GM21786 (cell line): ENCODE measurements around the gene SULT1C4.
"Not testable (repeated sequence)": the region's sequence is repeated elsewhere in the genome, so short reads cannot be mapped to it uniquely, and the experiment has no call there.

Experiments
- ATAC-seq: cut with Tn5 transposase; IDR thresholded peaks from one replicate; pipeline ENCODE4 v1.9.1; 2021; ENCODE audit not compliant: unreplicated experiment

Gene SULT1C4

DNA sequence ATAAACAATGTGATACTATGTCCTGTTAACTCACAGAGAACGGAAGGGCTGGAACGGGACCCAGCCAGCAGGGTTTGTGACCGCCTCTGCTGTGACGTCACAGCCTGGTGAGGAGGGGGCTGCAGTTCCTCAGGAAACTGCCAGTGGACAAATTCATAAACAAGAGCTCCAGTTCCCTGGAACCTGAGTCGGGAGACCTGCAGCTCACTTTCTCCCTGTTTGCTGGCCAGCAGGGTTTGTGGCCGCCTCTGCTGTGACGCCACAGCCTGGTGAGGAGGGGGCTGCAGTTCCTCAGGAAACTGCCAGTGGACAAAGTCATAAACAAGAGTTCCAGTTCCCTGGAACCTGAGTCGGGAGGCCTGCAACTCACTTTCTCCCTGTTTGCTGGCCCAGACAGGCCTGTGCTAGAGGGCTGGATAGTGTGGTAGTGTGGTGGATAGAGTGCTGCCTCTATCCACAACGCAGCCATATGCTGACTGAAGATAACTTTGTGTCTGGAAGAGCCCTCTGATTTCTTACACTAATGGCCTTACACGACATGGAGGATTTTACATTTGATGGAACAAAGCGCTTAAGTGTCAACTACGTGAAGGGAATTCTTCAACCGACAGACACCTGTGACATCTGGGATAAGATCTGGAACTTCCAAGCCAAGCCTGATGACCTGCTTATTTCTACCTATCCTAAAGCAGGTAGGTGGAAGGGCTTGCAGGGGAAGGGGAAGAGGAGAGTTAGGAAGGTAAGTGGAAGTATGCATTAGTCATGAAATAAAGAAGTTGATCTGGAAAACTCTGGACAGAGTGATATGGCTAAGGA is at the start of gene SULT1C4:
Gene SULT1C4, plus strand, starts transcription at position 140 of the 816 bp plus-strand sequence. Its CDS starts 384 bp downstream, at position 524.
- no peak for ATAC-seq

DNA sequence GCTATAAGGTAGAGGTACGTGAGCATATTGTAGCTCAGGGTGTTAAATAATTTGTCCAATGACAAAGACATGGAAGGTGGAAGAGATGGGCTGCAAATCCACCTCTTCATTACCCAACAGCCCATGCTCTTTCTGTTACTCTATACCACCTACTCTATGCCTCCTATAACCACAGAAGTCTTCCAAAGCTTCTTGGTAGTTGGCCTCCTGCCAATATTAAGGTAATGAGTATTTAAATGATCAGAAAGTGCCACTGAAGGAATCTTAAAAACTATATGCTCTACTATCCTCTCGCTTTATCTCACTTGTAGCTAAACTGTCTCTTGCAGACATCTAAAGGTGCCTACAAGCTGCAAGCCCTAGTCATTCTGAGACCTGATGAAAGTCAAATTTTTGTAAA is 48.0 kb upstream of the SULT1C4 start:
- ATAC-seq, result no peak

DNA sequence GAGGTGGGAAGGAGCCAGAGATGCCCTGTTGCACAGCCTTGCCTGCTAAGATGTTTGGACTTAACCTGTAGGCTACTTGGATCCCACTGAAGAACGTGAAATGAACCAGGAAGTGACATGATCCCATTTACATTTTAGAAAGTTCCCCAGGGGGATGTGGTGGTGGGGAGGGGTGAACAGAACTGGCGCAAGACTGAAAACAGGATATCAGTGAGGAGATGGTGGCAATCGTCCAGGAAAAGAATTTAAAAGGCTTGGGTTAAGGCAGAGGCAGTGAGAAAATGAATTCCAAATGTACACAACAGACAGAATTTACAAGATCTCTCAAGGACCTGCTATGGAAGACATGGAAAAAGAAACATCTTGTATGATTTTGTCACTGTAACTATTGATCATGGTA is 46.8 kb upstream of the SULT1C4 start:
- ATAC-seq, result no peak

GRCh38 chr2:108345951-108346350 is 31.8 kb upstream of the SULT1C4 start:
- ATAC-seq, result no peak

DNA sequence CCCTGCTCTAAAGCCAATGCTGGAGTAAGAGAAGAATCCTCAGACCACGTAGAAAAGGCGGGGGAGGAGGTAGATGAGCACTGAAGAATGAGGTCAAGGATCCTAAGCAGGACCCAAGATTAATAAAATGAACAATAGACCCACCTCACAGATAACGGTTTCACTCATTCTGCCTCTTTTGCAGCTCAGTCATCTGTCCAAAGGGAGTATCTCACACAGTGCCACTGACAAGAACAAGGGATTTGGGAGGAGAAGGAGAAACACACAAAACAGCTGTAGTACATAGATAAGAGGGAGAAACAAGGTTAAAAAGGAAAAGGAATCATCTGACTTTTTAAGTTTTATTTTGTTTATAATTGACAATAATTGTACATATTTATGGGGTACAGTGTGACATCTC is 30.9 kb upstream of the SULT1C4 start:
- ATAC-seq, result no peak

DNA sequence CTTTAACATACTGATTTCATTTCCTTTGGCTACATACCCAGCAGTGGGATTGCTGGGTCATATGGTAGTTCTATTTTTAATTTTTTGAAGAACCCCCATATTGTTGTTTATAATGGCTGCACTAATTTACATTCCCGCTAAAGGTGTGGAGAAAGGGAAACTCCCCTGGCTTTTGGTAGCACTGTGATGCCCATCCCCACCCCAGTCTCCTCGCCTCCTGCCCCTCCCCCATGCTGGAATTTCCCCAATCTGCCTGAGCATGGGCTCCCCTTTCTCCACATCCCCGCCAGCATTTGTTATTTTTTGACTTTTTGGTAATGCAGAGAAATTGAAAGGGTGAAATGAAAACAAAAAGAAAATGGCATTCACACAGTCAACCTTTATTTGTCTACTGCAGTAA is 30.0 kb upstream of the SULT1C4 start:
- ATAC-seq, result no peak

DNA sequence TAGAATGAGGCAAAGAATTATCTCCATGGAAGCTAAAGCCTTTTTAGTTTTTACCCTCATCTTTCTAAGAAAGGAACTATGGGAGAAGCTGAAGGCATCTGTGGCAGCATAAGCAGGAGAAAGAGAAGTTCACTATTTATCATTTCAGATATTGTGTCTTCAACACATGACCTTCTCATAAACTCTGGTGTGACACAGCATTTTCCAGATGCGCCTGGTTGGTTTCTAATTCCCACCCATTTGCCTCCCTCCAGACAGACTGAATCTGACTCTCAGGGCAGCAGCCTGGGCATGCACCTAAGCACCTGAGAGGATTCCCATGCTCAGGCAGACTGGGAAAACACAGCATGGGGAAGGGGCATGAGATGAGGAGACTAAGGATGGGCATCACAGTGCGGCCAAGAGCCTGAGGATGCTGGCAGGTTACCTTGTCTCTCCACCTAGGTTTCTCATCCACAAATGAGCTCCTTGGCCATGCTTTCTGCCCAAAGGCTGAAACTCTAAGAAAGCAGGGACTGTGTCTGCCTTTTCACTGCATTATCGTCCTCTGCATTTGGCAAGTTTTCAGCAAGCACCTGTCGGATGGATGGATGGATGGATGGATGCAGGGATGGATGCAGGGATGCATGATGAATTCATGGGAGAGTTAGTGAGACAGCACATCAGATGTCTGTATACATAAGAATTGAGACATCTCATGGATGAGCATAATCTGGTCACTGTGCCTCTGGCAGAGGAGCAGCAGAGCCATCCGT is 28.8 kb upstream of the SULT1C4 start:
- no peak for ATAC-seq

DNA sequence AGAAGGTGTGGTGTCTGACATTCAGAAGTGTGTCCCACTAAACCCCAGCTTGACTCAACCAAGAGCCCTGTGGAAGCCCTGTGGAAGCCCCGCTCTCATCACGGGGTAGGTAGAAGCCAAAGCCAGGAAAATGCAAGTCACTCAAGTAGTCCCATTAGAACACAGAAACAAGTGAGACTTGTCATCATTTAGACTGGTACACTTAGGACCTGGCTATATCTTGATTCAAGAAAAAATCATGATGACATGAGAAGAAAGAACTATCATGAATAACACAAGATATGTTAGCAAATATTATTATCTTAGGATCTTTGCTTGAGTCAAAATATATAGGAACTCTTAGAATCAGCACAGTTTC is 28.2 kb upstream of the SULT1C4 start:
- no peak for ATAC-seq

GRCh38 chr2:108351889-108352288 is 25.9 kb upstream of the SULT1C4 start:
- ATAC-seq, result no peak

DNA sequence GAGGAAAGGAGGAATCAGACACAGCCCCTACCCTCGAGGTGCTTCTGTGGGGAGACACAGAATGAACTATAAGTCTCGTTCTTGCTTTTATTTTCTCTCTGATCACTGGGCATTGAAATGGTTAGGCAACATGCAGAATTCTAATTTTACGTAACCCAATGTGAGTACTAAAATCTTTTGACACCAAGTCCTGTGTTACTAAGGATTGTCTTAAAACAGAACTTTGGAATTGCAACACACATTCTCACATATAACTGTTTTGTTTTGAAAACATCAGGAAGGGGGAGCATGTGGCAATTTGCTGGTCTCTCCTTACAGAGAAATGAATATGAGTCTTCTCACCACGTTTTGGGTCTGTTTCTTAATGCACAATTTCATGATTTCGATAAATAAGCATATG is 23.6 kb upstream of the SULT1C4 start:
- no peak for ATAC-seq

GRCh38 chr2:108355906-108356734 is 21.6 kb upstream of the SULT1C4 start:
- ATAC-seq, result no peak

DNA sequence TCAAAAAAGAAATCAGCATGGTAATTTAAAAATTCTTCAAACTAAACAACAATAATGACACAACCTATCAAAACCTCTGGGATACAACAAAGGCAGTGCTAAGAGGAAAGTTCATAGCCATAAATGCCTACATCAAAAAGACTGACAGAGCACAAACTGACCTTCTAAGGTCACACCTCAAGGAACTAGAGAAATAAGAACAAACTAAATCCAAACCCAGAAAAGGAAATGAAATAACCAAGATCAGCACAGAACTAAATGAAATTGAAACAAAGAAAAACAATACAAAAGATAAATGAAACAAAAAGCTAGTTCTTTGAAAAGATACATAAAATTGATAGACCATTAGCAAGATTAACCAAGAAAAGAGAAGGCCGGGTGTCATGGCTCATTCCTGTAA is 18.4 kb upstream of the SULT1C4 start:
- not testable (repeated sequence) for ATAC-seq

GRCh38 chr2:108360776-108361468 is 16.8 kb upstream of the SULT1C4 start:
- ATAC-seq, result no peak

DNA sequence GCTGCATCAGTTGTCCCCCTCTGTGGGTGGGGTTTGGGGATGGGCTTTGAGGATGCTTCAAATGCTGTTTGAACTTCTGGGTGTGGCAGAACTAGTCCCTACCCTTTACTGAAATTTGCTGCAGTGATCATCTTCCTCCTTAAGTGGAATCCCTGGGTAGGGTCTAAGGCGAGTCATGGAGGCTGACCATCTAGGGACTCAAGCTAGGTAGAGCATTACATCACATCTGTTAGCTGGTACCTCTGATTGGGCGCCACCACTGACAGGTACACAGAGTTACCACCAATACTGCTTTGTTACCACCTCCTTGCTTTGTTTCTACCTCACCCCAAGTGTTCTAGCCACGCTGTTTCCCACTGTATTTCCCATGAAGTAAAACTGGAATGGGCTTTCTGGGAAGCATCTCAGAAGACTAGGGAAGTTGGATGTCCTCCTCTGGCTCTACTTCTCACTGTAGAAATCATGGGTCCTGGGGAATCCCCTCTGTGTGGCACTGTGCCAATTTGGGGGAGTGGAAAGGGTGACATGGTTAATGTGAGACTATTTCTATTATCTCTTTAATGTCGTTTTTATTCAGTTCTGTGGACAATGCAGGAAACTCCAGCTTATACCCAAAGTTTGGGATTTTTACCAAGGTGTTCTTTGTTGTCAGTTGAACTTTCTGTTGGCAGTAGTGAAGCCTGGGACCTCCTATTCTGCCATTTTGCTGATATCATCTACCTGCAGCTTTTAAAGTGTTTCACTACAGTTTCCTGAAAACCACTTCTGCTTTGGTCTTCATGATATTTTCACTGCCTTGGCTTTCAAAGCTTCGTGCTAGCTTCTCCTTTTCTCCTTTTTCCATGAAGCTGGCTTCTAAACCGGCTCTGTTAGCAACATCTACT is 14.5 kb upstream of the SULT1C4 start:
- ATAC-seq, result no peak

DNA sequence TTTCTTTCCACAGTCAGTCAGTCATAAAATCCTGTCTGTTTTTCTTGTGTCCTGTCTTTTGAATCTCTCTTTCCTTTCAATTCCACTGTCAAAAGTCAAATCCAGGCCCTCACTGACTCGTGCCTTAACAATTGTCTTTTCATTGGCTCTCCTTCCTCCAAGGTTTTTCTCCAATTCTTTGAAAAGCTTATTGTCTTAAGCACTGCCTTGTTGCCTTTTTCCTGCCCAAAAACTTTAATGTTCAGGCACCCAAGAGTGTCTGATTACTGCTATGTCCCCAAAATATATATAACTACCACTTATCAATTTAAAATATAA is 13.9 kb upstream of the SULT1C4 start:
- ATAC-seq, result no peak

- ATAC-seq, result no peak
Observed at GRCh38 chr2:108364676-108365297, 13.0 kb upstream of the SULT1C4 start.

DNA sequence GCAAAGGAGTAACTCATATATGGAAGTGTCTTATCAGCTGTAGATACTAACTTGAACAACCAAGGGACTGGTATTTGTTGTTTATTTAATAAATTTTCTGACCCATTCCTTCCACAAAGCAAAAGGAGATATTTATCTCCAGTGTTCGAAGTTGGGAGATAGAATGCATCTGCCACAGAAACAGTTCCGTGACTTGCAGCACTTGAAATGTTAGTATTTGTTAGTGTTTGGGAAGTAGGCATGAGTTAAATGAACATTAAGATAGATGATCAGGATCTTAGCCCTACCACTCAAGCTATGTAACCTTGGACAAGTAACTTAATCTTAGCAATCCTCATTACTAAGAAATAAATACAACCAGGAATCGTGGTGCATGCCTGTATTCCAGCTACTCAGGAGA is 12.1 kb upstream of the SULT1C4 start:
- no peak for ATAC-seq

DNA sequence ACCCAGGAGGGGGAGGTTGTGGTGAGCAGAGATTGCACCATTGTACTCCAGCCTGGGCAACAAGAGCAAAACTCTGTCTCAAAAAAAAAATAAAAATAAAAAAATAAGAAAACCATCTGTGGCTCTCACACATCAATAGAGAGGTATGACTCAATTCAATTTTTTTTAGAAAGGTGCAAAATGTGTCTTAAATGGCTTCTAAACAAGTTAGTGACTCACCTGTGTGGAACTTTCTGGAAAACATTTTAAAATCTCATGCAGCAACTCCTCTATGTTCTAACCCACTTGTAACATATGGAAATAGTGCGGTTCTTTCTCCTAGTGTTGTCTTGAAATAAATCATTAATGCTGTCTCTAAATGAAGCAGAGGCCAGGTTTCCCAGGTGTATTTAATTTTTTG is 10.7 kb upstream of the SULT1C4 start:
- no peak for ATAC-seq

- no peak for ATAC-seq
Observed at GRCh38 chr2:108367561-108368175, 10.1 kb upstream of the SULT1C4 start.
